RWPE1 (cell line): ENCODE results near the gene COL27A1.
"Not testable (repeated sequence)": the region's sequence is repeated elsewhere in the genome, so short reads cannot be mapped to it uniquely, and the experiment has no call there.

ENCODE experiments used
- CTCF ChIA-PET: fragments of 350-600 bp; sonication (Branson Sonifier 250); formaldehyde crosslinking; extraction: SDS; loops from one replicate; lab custom pipeline; 2021; lab: Yijun Ruan, JAX
- POLR2A ChIA-PET: fragments of 400-600 bp; formaldehyde crosslinking; extraction: SDS; loops from one replicate; lab custom pipeline; 2020; ENCODE audit warnings: antibody characterized with exemption; ENCODE audit not compliant: low non-redundant PET; lab: Yijun Ruan, JAX
- DNase-seq: peaks from one replicate; pipeline ENCODE4 v3.0.0; 2012; ENCODE audit warnings: low spot score
- H3K27ac ChIP-seq: fragments of 450-650 bp; 2 replicates; pipeline ENCODE4 v1.5.1; 2017
- CTCF ChIP-seq: fragments of 450-650 bp; conservative IDR thresholded peaks from 2 replicates; pipeline ENCODE4 v1.5.1; 2017; ENCODE audit warnings: low read depth, mild to moderate bottlenecking

Gene COL27A1

GRCh38 chr9:114318416-114318815, 163.1 kb downstream of the COL27A1 start:
- no peak overlapping the region for H3K27ac ChIP-seq
- DNase-seq: no peak
- CTCF ChIA-PET: interaction anchor here (0.7 kb wide), 1 partner anchor 427 kb away, joined by 8 read pairs; no protein-coding TSS in a partner anchor
- TF ChIP-seq CTCF: no peak
- POLR2A ChIA-PET: no interaction called here

- DNase-seq: no peak
- H3K27ac ChIP-seq: no peak overlapping the region
- CTCF ChIA-PET: interaction anchor here (0.6 kb wide), 1 partner anchor 335 kb away, joined by 3 read pairs; no protein-coding TSS in a partner anchor
- POLR2A ChIA-PET: no interaction called here
- no peak for TF ChIP-seq CTCF
These were observed 163.8 kb downstream of the COL27A1 start for GRCh38 chr9:114319147-114319546.

GRCh38 chr9:114320710-114321109, 165.4 kb downstream of the COL27A1 start:
- POLR2A ChIA-PET, DNase-seq, H3K27ac ChIP-seq: not testable (repeated sequence)
- CTCF ChIA-PET: interaction anchor here (0.6 to 1.1 kb wide), 5 partner anchors 13 to 467 kb away, joined by 3 to 4 read pairs (median 3); no protein-coding TSS in a partner anchor

- no peak for DNase-seq
- no peak overlapping the region for H3K27ac ChIP-seq
- ChIA-PET CTCF (interaction anchor here (1.1 kb wide), 1 partner anchor 14 kb away, joined by 3 read pairs; no protein-coding TSS in a partner anchor), POLR2A (no interaction called here)
- TF ChIP-seq CTCF: no peak
These were observed 166.4 kb downstream of the COL27A1 start for GRCh38 chr9:114321759-114322158.

GRCh38 chr9:114322160-114322818, 167.0 kb downstream of the COL27A1 start:
- H3K27ac ChIP-seq, CTCF ChIA-PET, POLR2A ChIA-PET: not testable (repeated sequence)

GRCh38 chr9:114322831-114323531, 167.6 kb downstream of the COL27A1 start, which contains the start of gene ORM1:
Gene ORM1 (plus strand): TSS chr9:114323098. CDS start chr9:114323134, 36 bp downstream.
- CTCF ChIA-PET, DNase-seq, POLR2A ChIA-PET, H3K27ac ChIP-seq: not testable (repeated sequence)

More at GRCh38 chr9:114322160-114322818, 167.0 kb downstream of the COL27A1 start:
- DNase-seq: not testable (repeated sequence)

- CTCF ChIA-PET, POLR2A ChIA-PET, H3K27ac ChIP-seq, DNase-seq: not testable (repeated sequence)
These were observed 168.5 kb downstream of the COL27A1 start for GRCh38 chr9:114323849-114324248.

- no peak for TF ChIP-seq CTCF
- ChIA-PET CTCF (no interaction called here), POLR2A (no interaction called here)
- DNase-seq: no peak
- H3K27ac ChIP-seq: no peak overlapping the region
These were observed 169.2 kb downstream of the COL27A1 start for GRCh38 chr9:114324492-114324891.

GRCh38 chr9:114324965-114325364, 169.6 kb downstream of the COL27A1 start:
- DNase-seq, CTCF ChIA-PET, POLR2A ChIA-PET, H3K27ac ChIP-seq: not testable (repeated sequence)

GRCh38 chr9:114325684-114326254, 170.4 kb downstream of the COL27A1 start:
- DNase-seq, POLR2A ChIA-PET, H3K27ac ChIP-seq: not testable (repeated sequence)
- CTCF ChIA-PET: interaction anchor here (0.6 kb wide), 1 partner anchor 206 kb away, joined by 4 read pairs; no protein-coding TSS in a partner anchor
